NCI-H526 (cell line): ENCODE data around the gene TFDP3.
A peak's percentile ranks its signal among the peaks of the same experiment; 100 is the strongest.

Experiments
- DNase-seq, 2 experiments: peaks; one replicate each; lab custom pipeline; 2025; lab: John Stamatoyannopoulos, UW

TFDP3 gene

GRCh38 chrX:133185938-133186337, 32.2 kb downstream of the TFDP3 start:
- DNase-seq, result no peak

DNA sequence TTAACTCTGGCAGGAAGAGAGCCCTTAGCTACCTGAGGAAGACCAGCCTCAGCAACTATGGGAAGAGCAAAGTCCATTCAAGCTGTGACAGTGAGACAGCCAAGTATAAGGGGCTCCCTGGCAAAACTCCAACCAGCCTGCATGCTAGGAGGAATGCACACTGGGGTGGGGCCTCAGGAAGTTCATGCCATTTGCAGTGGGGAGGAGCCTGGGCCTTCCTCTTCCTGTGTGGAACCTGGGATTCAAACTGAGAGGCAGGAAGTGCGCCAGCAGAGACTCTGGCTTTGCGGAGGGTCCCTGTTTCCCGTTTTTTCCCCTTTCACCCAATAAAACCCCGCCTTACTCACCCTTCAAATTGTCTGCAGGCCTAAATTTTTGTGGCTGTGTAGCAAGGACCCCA, 33.0 kb downstream of the TFDP3 start:
- no peak for DNase-seq

- DNase-seq, result no peak
Observed at GRCh38 chrX:133183806-133184205, 34.3 kb downstream of the TFDP3 start.

DNA sequence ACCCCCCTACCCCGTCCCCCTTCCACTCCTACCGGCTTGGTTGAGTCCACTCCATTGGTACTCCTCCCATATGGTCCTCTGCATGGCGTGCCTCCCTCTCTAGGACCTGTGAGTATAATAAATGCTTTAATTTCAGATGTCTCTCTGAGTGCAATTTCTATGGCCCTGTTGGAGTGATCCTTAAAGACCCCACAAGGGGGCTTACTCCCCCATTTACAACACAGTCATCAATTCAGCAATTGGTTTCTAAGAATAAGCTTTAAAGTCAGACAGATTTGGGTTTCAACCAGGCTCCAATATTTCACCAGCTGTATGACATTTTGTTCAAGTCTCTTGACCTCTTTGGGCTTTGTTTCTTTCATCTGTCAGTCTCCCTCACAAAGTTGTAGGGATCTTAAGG, 38.7 kb downstream of the TFDP3 start:
- no peak for DNase-seq

DNA sequence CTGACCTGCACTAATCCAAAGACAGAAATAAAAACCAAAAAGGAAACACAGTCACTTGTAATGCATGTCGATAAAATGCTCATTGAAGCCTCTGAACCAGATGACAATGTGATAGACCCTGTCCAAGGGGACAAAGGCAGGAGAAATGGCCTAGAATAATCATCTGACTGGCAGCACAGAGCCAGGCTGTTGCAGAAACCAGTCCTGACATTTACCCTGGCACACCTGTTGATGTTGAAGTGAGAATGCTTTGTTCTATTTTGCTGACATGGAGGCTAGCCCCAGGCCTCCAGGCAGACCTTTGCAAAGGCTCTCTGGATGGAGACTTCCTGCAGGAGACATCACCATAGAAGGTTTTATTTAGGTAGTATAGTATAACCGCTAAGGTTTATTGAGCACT, 41.0 kb downstream of the TFDP3 start:
- DNase-seq, result no peak

DNA sequence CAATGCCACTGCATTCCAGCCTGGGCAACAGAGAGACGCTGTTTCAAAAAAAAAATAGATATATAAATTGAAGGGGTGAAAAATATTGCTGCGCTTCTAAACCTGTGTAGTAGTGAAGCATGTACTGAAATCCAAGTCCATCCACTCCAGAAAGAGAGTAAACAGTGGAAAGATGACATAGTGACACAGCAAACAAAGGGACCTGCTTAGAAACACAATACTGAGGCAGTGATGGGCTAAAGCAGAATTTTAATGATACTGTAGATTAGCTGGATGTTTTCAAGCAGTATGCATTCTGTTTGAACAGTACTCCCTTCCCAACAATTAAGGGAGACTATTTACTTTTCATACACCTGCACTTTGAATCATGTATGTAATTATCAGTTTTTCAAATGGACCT, 42.5 kb downstream of the TFDP3 start:
- no peak for DNase-seq

DNA sequence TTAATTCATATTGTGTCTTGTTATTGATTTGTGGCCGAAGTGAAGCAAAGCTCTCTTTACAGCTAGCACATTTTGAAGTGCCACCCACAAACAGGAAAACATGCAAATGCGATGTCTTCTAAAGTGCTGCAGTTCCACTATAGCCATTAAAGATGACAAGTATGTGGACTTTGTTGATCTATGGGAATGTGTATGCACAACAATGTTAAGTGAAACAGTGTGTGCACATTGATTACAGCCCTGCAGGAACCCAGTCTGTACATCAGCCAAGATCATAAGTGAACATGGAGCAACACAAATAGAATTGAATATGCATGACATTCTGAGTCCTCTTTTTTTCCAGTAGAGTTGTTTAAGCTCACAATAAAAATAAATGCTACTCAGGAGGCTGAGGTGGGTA, 43.0 kb downstream of the TFDP3 start:
- DNase-seq, result no peak

DNA sequence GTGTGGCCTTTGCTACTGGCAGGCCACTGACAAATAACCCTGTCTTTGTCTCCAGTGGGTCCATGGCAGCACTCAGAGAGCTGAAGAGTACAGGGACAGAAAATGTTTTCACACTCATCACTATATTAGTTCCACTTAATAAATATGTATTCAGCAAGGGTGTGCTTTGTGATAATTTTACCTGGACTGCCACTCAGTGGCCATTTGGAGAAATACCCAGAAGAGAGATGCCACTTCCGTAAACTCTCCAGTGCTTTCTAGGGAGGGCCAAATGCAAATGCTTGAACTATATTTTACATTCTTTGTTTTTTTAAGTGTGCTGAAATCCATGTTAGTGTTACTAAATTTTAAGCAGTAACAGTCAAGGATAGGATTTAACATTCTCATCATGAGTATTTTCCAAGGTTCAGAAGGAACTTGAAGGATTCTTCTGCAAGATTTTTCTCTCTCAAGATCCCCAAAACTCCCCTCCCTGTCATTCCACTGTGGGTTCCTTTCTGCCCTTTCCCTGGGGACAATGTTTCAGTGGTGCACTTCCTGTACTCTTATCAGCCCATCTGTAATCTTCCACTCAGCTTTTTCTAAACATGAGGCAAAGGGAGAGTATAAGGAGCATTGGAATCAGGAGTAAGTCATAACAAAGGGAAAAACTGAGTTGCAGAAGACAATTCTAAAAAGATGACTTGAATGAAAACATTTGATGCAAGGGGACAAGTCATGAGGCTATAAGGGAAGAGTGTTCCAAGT, 46.0 kb downstream of the TFDP3 start:
- DNase-seq, result peak in 1 of 2 experiments; percentile 55
